ENCODE measurements around the gene RBM5.

The RBM5 gene

GRCh38 chr3:50122071-50122470 lies 33.4 kb downstream of the RBM5 start:
- no peak for DNase-seq

GRCh38 chr3:50122661-50123391 lies 34.1 kb downstream of the RBM5 start:
- no peak for DNase-seq

GRCh38 chr3:50123394-50124051 lies 34.8 kb downstream of the RBM5 start:
- DNase-seq, result no peak

GRCh38 chr3:50124052-50124799 lies 35.5 kb downstream of the RBM5 start:
- no peak for DNase-seq

GRCh38 chr3:50124800-50125178 lies 36.1 kb downstream of the RBM5 start:
- no peak for DNase-seq

- DNase-seq, result no peak
Measured at GRCh38 chr3:50125541-50126286, 37.0 kb downstream of the RBM5 start.

GRCh38 chr3:50126287-50127211 lies 37.8 kb downstream of the RBM5 start:
- DNase-seq, result no peak

GRCh38 chr3:50127251-50127691 lies 38.6 kb downstream of the RBM5 start:
- no peak for DNase-seq

GRCh38 chr3:50128001-50128400 lies 39.3 kb downstream of the RBM5 start:
- no peak for DNase-seq

- DNase-seq, result no peak
Measured at GRCh38 chr3:50130436-50130835, 41.7 kb downstream of the RBM5 start.

GRCh38 chr3:50132421-50133282 lies 43.9 kb downstream of the RBM5 start:
- no peak for DNase-seq

GRCh38 chr3:50133283-50133615 lies 44.5 kb downstream of the RBM5 start:
- no peak for DNase-seq

GRCh38 chr3:50134367-50134766 lies 45.6 kb downstream of the RBM5 start:
- no peak for DNase-seq

- DNase-seq, result no peak
Measured at GRCh38 chr3:50135964-50136363, 47.2 kb downstream of the RBM5 start.

- DNase-seq, result no peak
Measured at GRCh38 chr3:50136714-50137405, 48.1 kb downstream of the RBM5 start.

- DNase-seq, result no peak
Measured at GRCh38 chr3:50137531-50137930, 48.8 kb downstream of the RBM5 start.

GRCh38 chr3:50138266-50139200 lies 49.8 kb downstream of the RBM5 start:
- no peak for DNase-seq

- DNase-seq, result no peak
Measured at GRCh38 chr3:50139308-50139707, 50.6 kb downstream of the RBM5 start.

- no peak for DNase-seq
Measured at GRCh38 chr3:50139718-50140423, 51.2 kb downstream of the RBM5 start.
